Tibial nerve (tissue), 4 donors: Measurements from ENCODE around the gene NANOS3. TPM values are rescaled to one million over a fixed set of nuclear protein-coding genes. Genes with fewer than 3 reads are reported as not detected.

ENCODE experiments used
- DNase-seq, 2 donors: peaks; one replicate each; pipeline ENCODE4 v3.0.0-alpha.2; 2019; ENCODE audit warnings: low spot score in 2 of 2
- H3K27ac ChIP-seq, 4 donors: fragments of 200-600 bp; sonication (generic) in 3 of 4; one replicate each; pipeline ENCODE4 v1.5.1; 2017 to 2019; ENCODE audit warnings: mild to moderate bottlenecking in 1 of 4
- H3K27me3 ChIP-seq, 2 donors: fragments of 200-600 bp; sonication (generic) in 1 of 2; one replicate each; pipeline versions ENCODE4 v1.5.1 to v1.6.0; 2017 to 2019
- H3K36me3 ChIP-seq, 3 donors: fragments of 200-600 bp; sonication (generic); one replicate each; pipeline ENCODE4 v1.5.1; 2018 to 2019
- H3K4me1 ChIP-seq, 4 donors: fragments of 200-600 bp; sonication (generic) in 3 of 4; one replicate each; pipeline ENCODE4 v1.5.1; 2017 to 2019
- H3K4me3 ChIP-seq, 4 donors: fragments of 200-600 bp; sonication (generic) in 3 of 4; one replicate each; pipeline ENCODE4 v1.5.1; 2017 to 2019; ENCODE audit warnings: mild to moderate bottlenecking in 1 of 4, moderate library complexity in 1 of 4
- H3K9me3 ChIP-seq, 4 donors: fragments of 200-600 bp; sonication (generic) in 3 of 4; one replicate each; pipeline ENCODE4 v1.5.1; 2017 to 2019
- EP300 ChIP-seq, 2 donors: sonication (generic); formaldehyde crosslinking; IDR thresholded peaks; one replicate each; pipeline ENCODE4 v1.6.1; 2017; ENCODE audit warnings: antibody characterized with exemption in 2 of 2, mild to moderate bottlenecking in 1 of 2
- POLR2A ChIP-seq, 2 donors: fragments of 450-650 bp; IDR thresholded peaks; one replicate each; pipeline ENCODE4 v1.6.1; 2017; ENCODE audit warnings: antibody characterized with exemption in 2 of 2, mild to moderate bottlenecking in 2 of 2, moderate library complexity in 2 of 2
- WGBS, 2 donors: methylation state at CpG; one replicate each; pipeline ENCODE4 v1.1.5; 2018; 5-methylcytosine and 5-hydroxymethylcytosine counted together
- total RNA-seq, 4 donors: library from RNA; depleted of rRNA; stranded (reverse); fragments of >200 nt; gene quantifications; one replicate each; pipeline ENCODE4 v1.1.0, GENCODE V29; 2016
- TF ChIP-seq, protein P1 (sequence below), 5 experiments: fragments of 200-600 bp in 3 of 5; fragments of 450-650 bp in 2 of 5; sonication (generic) in 3 of 5; IDR thresholded peaks; one replicate each; pipeline ENCODE4 v1.5.1; 2016 to 2019; ENCODE audit warnings: antibody characterized with exemption in 5 of 5, mild to moderate bottlenecking in 3 of 5, moderate library complexity in 2 of 5

Gene NANOS3
- total RNA-seq, 4 donors from 2014 or later = not detected

DNA sequence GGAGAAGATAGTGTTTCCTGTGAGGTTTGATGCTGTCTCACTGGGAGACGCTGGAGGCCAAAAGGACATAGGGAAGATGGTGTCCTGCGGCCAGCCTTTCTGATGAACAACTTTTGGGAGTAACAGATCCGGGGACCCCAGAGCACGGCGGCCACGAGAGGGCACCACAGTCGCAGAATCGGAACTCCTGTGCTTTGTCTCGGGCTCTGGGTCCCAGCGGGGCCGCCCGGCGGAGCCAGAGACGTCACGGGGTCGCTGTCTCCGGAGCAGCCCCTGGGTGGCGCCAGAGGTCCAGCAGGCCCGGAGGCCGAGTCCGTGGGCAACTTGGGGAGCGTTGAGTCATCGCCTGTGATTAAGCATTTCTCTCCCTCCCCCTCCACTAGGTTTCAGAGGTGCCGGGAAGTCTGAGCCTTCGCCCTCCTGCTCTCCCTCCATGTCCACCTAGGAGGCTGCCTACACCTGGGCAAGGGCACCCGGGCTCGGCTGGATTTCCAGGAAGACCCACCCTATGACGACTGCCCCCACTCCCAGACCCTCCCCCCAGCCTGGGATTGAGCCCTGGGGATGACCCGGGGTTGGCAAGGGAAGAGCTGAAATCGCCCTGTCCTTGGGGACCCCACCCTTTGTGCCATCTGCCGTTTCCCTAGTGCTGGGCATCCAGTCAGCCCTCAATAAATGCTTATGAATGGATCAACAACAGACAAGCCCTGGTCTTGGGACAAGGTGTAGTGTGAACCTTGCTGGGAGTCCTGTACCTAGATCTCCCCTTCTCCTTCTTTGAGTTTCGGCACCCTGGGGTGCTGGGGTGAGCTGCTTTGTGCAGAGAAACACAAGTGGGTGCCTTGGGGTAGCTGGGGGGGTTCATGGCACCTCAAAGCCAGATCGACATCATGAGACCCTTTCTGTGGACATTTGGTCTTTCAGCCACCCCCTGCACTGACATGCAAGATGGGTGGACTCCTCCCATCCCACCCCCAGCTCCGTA, 3.4 kb downstream of the NANOS3 start:
- TF ChIP-seq POLR2A (IDR thresholded peaks at IDR 0.05) (no peak), EP300 (IDR thresholded peaks at IDR 0.05) (peak; percentile 61 to 81)
- TF ChIP-seq, protein P1, sequence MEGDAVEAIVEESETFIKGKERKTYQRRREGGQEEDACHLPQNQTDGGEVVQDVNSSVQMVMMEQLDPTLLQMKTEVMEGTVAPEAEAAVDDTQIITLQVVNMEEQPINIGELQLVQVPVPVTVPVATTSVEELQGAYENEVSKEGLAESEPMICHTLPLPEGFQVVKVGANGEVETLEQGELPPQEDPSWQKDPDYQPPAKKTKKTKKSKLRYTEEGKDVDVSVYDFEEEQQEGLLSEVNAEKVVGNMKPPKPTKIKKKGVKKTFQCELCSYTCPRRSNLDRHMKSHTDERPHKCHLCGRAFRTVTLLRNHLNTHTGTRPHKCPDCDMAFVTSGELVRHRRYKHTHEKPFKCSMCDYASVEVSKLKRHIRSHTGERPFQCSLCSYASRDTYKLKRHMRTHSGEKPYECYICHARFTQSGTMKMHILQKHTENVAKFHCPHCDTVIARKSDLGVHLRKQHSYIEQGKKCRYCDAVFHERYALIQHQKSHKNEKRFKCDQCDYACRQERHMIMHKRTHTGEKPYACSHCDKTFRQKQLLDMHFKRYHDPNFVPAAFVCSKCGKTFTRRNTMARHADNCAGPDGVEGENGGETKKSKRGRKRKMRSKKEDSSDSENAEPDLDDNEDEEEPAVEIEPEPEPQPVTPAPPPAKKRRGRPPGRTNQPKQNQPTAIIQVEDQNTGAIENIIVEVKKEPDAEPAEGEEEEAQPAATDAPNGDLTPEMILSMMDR (IDR thresholded peaks at IDR 0.05) = peak; percentile 97 to 100 (median 99)
- peak overlapping the region in 3 of 4 donors; percentile 6 to 36 (median 13) for H3K4me3 ChIP-seq
- peak; percentile 98 to 99 for DNase-seq
- no peaks in the 10 kb centered on the region for H3K9me3 ChIP-seq
- H3K27ac ChIP-seq = peak overlapping the region; percentile 62 to 92 (median 77)
- 5 to 6% methylated on average over 29 to 33 of the region's 34 CpGs for WGBS, 2 donors
- peaks cover 0 to 4% of the 10 kb centered on the region in 2 donors for H3K27me3 ChIP-seq
- H3K4me1 ChIP-seq = peaks cover 4 to 41% (median 31%) of the 10 kb centered on the region in 4 donors
- H3K36me3 ChIP-seq = no peaks in the 10 kb centered on the region

DNA sequence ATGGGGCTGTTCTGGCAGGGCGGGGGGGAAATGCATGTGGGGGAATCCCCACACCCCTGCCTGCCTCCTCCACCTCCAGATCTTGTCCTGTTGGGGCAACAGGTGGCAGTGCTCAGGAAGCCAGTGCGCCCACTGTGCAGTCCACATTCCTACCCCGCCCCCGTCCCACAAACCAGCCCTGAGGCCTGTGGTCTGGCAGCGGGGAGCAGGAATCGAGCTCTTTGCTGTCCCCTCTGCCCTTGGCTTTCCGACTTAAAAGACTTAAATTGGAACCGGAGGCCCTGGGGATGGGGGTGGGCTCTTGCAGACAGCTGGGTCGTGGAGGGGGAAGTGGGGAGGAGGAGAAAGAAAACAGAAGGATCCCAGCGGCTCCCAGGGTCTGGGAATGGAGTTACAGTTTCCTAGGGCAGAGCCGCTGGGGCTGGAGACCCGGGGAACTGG, 4.3 kb downstream of the NANOS3 start:
- Histone ChIP-seq H3K36me3 (no peaks in the 10 kb centered on the region), H3K4me1 (peaks cover 4 to 41% (median 31%) of the 10 kb centered on the region in 4 donors), H3K9me3 (no peaks in the 10 kb centered on the region), H3K4me3 (no peak overlapping the region), H3K27me3 (peaks cover 0 to 4% of the 10 kb centered on the region in 2 donors), H3K27ac (peak overlapping the region; percentile 41 to 92 (median 77))
- 18 to 27% methylated on average over 11 of the region's 12 CpGs for WGBS, 2 donors
- DNase-seq = no peak
- TF ChIP-seq EP300 (IDR thresholded peaks at IDR 0.05) (no peak), POLR2A (IDR thresholded peaks at IDR 0.05) (no peak)
- TF ChIP-seq, protein P1 (IDR thresholded peaks at IDR 0.05) = no peak

DNA sequence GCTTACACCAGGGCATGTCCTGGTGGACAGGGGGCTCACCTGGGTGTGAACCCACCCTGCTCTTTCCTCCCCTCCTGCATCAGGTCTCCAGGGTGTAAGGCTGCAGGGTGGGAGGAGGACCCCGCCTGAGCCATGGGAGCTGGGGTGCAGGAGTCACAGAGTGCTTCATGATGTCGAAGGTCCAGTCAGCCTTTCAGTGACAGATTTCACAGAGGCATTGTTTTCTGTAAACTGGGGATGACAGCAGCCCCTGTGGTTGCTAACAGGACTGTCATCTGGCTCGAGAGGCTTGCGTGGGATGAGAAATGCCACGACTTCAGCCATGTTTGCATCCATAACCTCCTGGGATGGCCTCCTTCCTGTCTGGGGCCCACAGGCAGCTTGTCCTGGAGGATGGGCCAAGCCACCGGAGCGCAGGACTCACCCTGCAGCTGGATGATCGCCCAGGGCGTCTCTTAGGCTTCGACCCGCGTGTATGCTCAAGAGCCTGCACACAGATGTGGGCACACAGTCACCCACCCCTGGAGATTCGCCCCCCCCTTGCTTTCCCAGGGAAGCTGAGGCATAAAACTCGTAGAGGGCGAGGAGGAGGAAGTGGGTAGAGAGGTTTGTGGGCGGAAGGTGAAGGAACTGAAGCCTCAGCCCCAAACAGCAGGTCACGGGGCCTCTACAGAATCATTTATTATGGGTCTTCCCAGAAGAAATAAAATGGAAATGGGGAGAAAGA, 4.9 kb downstream of the NANOS3 start:
- Histone ChIP-seq H3K27me3 (peaks cover 0 to 4% of the 10 kb centered on the region in 2 donors), H3K27ac (peak overlapping the region; percentile 41 to 92 (median 77)), H3K4me3 (no peak overlapping the region), H3K4me1 (peaks cover 4 to 41% (median 31%) of the 10 kb centered on the region in 4 donors), H3K36me3 (no peaks in the 10 kb centered on the region), H3K9me3 (no peaks in the 10 kb centered on the region)
- TF ChIP-seq EP300 (IDR thresholded peaks at IDR 0.05) = no peak
- TF ChIP-seq, protein P1 (IDR thresholded peaks at IDR 0.05) = no peak
- TF ChIP-seq POLR2A (IDR thresholded peaks at IDR 0.05) = no peak
- peak in 1 of 2 donors; percentile 46 for DNase-seq
- WGBS, 2 donors = 24 to 29% methylated on average over 15 to 17 of the region's 17 CpGs

DNA sequence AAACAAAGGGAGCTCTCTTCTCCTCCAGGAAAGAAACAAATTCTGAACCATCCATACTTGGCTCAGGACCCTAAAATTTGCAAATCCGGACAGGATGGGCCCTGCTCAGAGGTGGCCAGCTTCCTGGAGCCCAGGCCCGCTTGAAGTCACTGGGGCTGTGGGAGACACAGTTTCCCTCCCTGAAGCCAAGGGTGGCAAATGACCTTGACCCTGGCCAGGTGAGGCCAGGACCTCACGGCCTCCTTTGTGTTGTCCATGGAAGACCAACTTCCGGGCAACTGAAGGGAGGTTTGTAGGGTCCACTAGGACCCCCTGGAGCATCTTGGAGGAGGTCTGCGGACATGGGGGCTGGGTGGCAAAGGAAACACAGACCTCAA, 5.5 kb downstream of the NANOS3 start:
- Histone ChIP-seq H3K36me3 (no peaks in the 10 kb centered on the region), H3K9me3 (no peaks in the 10 kb centered on the region), H3K4me3 (no peak overlapping the region), H3K27me3 (peaks cover 0 to 3% of the 10 kb centered on the region in 2 donors), H3K27ac (peak overlapping the region; percentile 41 to 92 (median 77)), H3K4me1 (peaks cover 4 to 41% (median 31%) of the 10 kb centered on the region in 4 donors)
- 66 to 69% methylated on average over 5 of the region's 5 CpGs for WGBS, 2 donors
- TF ChIP-seq, protein P1 (IDR thresholded peaks at IDR 0.05) = no peak
- no peak for TF ChIP-seq EP300 (IDR thresholded peaks at IDR 0.05)
- no peak for TF ChIP-seq POLR2A (IDR thresholded peaks at IDR 0.05)
- no peak for DNase-seq
